Activated CD4-positive, alpha-beta T cell treated with anti-CD3 and anti-CD28 coated beads, Interleukin-2, Interleukin-4, amounts not matched to agents 100 ng/mL and 50 ng/mL, durations not matched to agents 16 hours and 8 hours (primary cell): ENCODE data around the gene GPAM.
A peak's percentile ranks its signal among the peaks of the same experiment; 100 is the strongest.

Experiments used
- DNase-seq: peaks from one replicate; pipeline ENCODE4 v3.0.0-alpha.2; 2020; ENCODE audit warnings: low spot score

Gene GPAM

DNA sequence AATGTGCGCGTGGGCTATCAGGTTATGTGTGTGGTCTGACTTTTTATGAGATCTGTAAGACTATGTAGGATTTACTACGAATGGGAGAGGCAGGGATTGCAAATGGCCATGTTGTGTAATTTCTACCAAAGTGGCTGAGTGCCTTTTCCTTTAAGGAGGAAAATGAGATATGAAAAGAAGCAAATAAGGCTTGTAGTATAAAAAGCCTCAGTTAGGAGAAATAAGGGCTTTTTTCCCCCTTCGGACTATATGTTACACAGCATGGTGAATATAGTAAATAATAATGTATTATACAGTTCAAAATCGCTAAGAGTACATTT, 447 bp upstream of the GPAM start:
- DNase-seq: no peak

GRCh38 chr10:112182784-112183328, 709 bp downstream of the GPAM start:
- DNase-seq: no peak

DNA sequence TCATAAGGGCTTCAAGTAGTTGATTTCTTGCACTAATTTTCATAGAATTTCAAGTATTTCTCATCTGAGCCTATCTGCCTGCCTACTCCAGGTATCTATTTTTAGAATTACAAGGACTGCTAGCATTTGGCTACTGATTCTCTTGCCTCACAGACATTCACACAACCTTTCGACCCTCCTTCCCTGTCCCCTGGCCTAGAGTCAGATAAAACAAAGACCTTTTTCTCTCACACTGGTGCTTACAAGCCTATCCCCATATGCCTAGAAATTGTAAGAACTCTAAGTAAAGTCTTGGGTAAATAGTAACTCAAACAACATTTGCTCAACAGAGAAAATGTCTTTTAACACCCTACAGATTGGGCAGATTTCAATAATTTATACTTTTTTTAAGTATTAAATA, 6.3 kb downstream of the GPAM start:
- no peak for DNase-seq

GRCh38 chr10:112176543-112176942, 7.0 kb downstream of the GPAM start:
- DNase-seq: no peak

DNA sequence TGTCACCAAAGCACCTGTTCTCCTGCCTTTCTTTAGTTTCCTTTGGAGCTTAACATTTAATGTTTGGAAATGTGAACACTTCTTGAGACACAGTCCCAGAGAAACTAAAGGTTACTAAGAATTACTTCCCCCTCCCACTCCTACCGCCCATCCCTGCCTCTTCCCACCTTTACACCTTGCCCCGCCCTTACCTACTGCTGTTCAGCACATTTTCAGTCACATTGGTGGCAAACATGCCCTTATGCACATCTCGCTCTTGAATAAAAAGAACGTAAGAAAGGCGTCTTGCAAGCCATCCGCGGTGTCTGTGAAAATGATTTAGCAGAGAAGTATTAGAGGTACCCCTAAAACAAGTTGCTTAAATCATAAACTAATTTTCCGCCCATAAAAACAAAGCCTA, 8.2 kb downstream of the GPAM start:
- DNase-seq: no peak

DNA sequence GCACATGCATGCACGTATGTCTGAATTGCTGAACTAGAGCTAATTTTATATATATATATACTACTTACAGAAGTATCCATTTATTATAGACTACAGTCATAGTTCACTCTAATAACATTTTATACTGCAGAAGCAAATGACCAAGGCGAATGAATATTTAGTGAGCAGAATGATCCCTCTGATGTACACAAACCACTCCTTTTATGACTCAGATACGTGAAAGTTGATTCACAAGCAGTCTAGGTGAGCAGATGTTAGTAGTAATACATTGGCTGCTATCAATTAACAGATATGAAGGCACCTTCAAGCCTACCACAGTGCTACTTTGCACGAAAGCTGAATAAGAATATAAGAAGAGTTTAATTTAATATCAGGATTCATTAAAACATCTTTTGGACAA, 10.4 kb downstream of the GPAM start:
- no peak for DNase-seq

GRCh38 chr10:112168733-112169132, 14.8 kb downstream of the GPAM start:
- no peak for DNase-seq

- DNase-seq: no peak
Observed at GRCh38 chr10:112166800-112167199, 16.8 kb downstream of the GPAM start.

- DNase-seq: no peak
Observed at GRCh38 chr10:112161757-112162518, 21.6 kb downstream of the GPAM start.

- DNase-seq: no peak
Observed at GRCh38 chr10:112160834-112161233, 22.7 kb downstream of the GPAM start.

- no peak for DNase-seq
Observed at GRCh38 chr10:112159469-112159868, 24.1 kb downstream of the GPAM start.

DNA sequence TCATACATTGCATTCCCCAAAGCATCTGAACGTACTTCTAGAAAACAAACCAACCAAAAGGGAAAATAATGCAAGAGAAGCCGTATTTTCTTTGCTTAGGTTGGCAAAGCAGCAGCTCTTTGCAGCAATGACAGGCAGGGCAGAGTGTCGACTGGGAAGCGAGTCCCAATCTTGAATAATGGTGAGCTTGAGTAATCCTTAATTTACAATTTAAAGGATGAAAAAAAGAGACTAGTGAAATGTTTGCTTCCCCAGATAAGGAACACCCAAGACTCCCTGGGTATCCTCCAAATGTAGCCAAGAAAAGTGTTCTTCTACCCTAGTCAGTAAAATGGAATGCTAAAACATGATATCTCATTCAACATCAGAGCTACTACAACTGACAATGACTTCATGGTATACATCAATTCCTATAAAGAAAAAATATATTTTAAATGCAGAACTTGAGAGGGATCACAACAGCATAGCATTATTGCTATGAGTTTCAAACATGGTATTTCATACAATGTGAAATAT, 32.0 kb downstream of the GPAM start:
- no peak for DNase-seq

GRCh38 chr10:112148331-112148730, 35.2 kb downstream of the GPAM start:
- no peak for DNase-seq

DNA sequence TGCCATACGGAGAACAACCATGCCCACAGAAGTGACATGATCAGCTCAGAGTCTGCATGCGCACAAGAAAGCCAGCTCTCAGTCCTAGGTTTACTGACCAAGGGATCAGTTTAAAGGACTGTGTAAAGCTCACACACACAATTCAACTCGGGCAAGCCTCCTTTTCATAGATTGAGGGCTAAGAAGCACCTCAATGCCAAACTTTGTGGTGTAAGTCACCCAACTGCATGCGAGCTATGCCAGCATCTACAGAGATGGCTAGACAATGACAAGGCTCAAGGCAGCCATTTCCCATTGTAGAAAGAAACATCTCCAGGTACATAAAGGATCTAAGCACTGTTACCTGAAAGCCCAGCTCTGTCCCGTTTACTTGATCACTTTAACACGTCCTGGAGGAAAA, 36.8 kb downstream of the GPAM start:
- DNase-seq: no peak

- no peak for DNase-seq
Observed at GRCh38 chr10:112145263-112145662, 38.3 kb downstream of the GPAM start.

GRCh38 chr10:112143420-112143819, 40.1 kb downstream of the GPAM start:
- no peak for DNase-seq

DNA sequence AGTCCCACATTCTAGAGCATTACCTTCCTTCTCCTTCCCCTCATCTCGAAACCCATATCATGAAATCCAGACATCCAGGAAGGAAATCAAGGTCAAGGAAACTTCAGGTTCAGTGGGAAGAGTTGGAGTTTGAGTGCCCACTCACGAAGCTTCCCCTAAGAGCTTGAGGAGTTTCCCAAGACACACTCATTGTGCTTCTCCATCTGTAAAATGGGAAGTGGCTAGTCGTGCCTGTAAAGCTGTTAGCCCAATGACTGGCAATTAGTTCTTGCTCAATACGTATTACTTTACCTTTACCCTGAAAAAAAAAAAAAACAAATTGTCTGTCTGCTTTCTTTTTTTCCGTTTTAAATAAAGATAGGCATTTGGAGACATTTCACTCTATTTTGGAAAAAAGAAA, 42.3 kb downstream of the GPAM start:
- no peak for DNase-seq

DNA sequence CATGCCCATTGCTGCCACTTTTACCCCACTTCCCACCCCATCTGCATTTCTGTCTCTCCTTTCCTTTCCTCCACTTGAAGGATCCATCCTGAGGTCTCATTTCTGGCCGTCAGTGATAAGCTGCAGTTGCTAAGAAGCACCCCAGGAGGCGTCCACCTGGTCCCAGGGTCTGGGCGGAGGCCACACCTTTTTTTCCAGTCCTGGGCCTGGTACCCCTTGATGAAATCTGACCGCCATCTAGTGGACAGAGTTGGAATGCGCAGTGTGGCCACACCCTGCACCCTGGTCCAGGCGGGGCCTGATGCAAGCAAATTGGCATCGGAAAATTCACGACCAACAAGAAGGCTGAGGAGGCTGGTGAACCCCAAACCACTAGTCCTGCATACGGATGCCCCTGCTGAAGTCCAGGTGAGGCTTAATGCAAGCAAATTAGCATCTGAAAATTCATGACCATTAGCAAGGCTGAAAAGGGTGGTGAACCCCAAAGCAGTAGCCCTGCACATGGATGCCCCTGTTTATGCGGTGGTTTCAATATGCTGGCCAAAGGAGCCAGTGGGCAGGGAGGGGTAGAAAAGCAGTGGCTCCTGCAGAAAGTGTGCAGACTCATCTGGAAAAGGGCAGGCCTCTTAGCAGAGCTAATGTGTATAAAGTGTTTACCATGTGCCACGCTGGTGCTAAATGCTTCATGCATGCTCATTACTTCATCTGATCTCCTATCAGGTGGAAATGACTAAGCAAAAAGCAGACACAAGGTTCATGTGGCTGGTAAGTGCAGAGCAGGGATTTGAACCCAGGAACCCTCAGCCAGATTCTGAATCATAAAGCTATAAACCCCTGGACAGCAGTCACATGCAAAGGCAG, 43.2 kb downstream of the GPAM start:
- peak; percentile 84 for DNase-seq

DNA sequence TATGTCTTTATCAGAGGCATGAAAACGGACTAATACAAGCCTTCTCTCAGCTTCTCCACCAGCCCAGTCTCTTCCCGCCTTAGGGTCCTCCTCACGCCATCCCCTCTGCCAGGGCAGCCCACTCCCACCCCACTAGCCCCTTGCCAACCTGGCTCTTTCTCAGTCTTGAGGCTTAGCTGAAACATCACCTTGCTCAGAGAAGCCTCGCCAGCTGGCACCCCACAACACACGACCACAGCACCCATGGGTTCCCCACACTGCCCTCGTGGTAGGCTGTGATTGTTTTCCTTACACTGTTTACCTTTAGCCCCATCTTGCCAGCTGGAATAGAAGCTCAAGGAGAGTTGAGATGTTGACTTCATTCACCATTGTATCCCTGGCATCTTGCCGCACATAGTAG, 44.4 kb downstream of the GPAM start:
- no peak for DNase-seq

- peak; percentile 66 for DNase-seq
Observed at GRCh38 chr10:112137154-112137987, 46.2 kb downstream of the GPAM start.

DNA sequence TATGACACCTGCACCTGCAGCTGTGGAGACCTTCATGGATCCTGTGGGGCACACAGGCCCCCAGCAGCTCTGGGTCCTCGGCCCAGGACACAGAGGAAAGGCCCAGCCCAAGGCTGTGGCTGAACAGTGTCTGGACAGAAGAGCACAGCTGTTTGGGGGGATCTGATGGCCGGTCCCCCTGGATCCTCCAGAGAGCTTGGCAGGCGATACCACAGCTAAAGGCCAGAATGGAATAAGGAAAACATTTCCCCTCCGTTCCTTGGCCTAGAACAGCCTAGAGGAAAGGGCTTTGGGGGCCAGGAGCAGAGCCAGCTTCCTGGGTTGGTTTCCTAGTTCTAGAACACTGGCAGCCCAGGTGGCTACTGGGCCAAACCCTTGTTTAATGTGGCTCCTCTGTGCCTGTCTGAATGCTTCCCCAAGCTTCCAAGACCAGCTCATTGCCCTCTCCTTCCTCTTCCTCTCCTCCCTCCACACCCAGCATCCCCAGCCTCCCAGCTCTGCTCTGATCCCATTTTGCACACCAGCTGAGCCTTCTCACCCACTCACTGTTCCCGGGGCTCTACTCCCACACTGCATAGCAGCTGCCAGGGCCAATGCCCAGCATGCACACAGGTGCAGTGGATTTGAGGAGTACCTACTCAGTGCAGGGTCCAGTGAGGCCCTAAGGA, 46.9 kb downstream of the GPAM start:
- no peak for DNase-seq

GRCh38 chr10:112135604-112136003, 48.0 kb downstream of the GPAM start:
- DNase-seq: no peak
